ENCODE results near the gene SLC14A1.

GRCh38 chr18:45734944-45735343 lies 11.0 kb downstream of the SLC14A1 start:
- TF ChIP-seq EZH2 (IDR thresholded peaks at IDR 0.05; ENCODE audit: borderline replicate concordance, insufficient read depth, low read depth, low read length, poor library complexity, severe bottlenecking): no peak
- no peak for TF ChIP-seq CTCF (IDR thresholded peaks at IDR 0.05)
